Activated CD8-positive, alpha-beta memory T cell treated with anti-CD3 and anti-CD28 coated beads for 24 hours (primary cell): ENCODE results near the gene NT5C3A.
"Not testable (repeated sequence)": the region's sequence is repeated elsewhere in the genome, so short reads cannot be mapped to it uniquely, and the experiment has no call there.

Source experiments
- DNase-seq: peaks from one replicate; pipeline ENCODE4 v3.0.0-alpha.2; 2020

The NT5C3A gene

GRCh38 chr7:32971967-32972366, 90.6 kb downstream of the NT5C3A start:
- not testable (repeated sequence) for DNase-seq

DNA sequence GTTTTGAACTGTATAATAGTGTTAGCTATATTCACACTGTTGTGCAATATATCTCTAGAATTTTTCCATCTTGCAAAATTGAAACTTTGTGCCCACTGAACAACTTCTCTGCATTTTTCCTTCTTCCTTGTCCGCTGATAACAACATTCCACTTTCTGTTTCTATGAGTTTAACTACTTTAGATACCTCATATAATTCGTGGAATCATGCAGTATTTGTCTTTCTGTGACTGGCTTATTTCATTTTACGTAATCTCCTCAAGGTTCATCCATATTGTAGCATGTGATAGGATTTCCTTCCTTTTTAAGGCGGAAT, 95.4 kb downstream of the NT5C3A start:
- not testable (repeated sequence) for DNase-seq

DNA sequence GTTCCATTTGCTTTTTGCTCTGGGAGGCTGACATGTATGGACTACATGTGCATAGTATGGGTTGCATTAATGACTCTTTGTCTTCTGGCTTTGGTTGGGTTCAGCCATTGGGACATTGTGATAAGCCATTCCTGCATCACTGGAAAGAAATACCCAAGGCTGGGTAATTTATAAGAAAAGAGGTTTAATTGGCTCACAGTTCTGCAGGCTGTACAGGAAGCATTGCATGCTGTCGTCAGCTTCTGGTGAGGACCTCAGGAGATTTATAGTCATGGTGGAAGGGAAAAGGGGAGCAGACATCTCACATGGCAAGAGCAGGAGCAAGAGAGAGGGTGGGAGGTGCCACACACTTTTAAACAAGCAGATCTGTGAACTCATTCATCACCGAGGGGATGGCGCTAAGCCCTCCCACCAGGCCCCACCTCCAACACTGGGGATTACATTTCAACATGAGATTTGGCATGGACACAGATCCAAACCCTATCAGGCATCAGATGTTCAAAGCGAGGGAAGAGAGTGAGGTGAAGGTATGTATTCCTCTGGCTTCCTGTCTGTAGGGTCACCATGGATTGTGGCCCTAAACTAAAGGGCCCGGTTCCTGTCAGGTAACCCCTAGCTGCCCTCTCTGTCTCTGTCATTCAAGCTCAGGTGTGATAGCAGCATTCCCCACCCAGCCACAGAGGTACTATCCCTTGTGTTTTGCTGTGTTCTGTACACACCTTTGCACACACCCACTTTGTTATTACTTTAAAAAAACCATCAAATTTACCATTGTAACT, 95.9 kb downstream of the NT5C3A start:
- not testable (repeated sequence) for DNase-seq

GRCh38 chr7:32964461-32965159, 98.0 kb downstream of the NT5C3A start:
- not testable (repeated sequence) for DNase-seq
